GM19023 (cell line): ENCODE measurements around the gene EXOC3L1.

Experiments
- ATAC-seq: cut with Tn5 transposase; IDR thresholded peaks from one replicate; pipeline ENCODE4 v1.9.1; 2021; ENCODE audit warnings: mild to moderate bottlenecking, moderate library complexity; ENCODE audit not compliant: unreplicated experiment

EXOC3L1 gene

GRCh38 chr16:67183627-67184452 is 6.1 kb downstream of the EXOC3L1 start, which contains the start of gene MATCAP1:
MATCAP1 (minus strand) TSS chr16:67183963; CDS start chr16:67180610, 3,353 bp downstream.
- peak; percentile 95 for ATAC-seq

GRCh38 chr16:67183284-67183626 is 6.7 kb downstream of the EXOC3L1 start:
- no peak for ATAC-seq

GRCh38 chr16:67182288-67182687 is 7.6 kb downstream of the EXOC3L1 start:
- no peak for ATAC-seq

GRCh38 chr16:67181346-67181745 is 8.6 kb downstream of the EXOC3L1 start:
- no peak for ATAC-seq

- ATAC-seq = no peak
Measured at GRCh38 chr16:67180166-67180565, 9.8 kb downstream of the EXOC3L1 start.

- no peak for ATAC-seq
Measured at GRCh38 chr16:67179421-67180080, 10.4 kb downstream of the EXOC3L1 start.

GRCh38 chr16:67177743-67178699 is 11.9 kb downstream of the EXOC3L1 start:
- ATAC-seq = no peak

- no peak for ATAC-seq
Measured at GRCh38 chr16:67176662-67177061, 13.3 kb downstream of the EXOC3L1 start.

- ATAC-seq = no peak
Measured at GRCh38 chr16:67174706-67175231, 15.2 kb downstream of the EXOC3L1 start.

GRCh38 chr16:67173808-67174705 is 15.9 kb downstream of the EXOC3L1 start:
- no peak for ATAC-seq

- no peak for ATAC-seq
Measured at GRCh38 chr16:67173323-67173722, 16.6 kb downstream of the EXOC3L1 start.

GRCh38 chr16:67170949-67171649 is 18.8 kb downstream of the EXOC3L1 start:
- peak; percentile 7 for ATAC-seq

- ATAC-seq = peak; percentile 41
Measured at GRCh38 chr16:67170168-67170948, 19.6 kb downstream of the EXOC3L1 start, which contains the start of gene NOL3. NOL3 (plus strand) TSS chr16:67170538.

GRCh38 chr16:67169642-67170167 is 20.2 kb downstream of the EXOC3L1 start:
- no peak for ATAC-seq

GRCh38 chr16:67169011-67169451 is 20.9 kb downstream of the EXOC3L1 start:
- ATAC-seq = no peak

- no peak for ATAC-seq
Measured at GRCh38 chr16:67167588-67167987, 22.3 kb downstream of the EXOC3L1 start.

GRCh38 chr16:67166598-67167168 is 23.3 kb downstream of the EXOC3L1 start:
- ATAC-seq = no peak

- no peak for ATAC-seq
Measured at GRCh38 chr16:67166110-67166547, 23.8 kb downstream of the EXOC3L1 start.
